Measurements from ENCODE around the gene MMP15. TPM values are rescaled to one million over a fixed set of nuclear protein-coding genes. Genes with fewer than 3 reads are reported as not detected.
"Not testable (repeated sequence)": the region's sequence is repeated elsewhere in the genome, so short reads cannot be mapped to it uniquely, and the experiment has no call there.

Gene MMP15
- 1 to 10 TPM; 5.7 to 10.0 (median 8.2) TPM for total RNA-seq

- no peaks in the 10 kb centered on the region for H3K27me3 ChIP-seq
- peaks cover 57% of the 10 kb centered on the region for H3K4me1 ChIP-seq
- H3K4me3 ChIP-seq, result peak within 1 kb of the TSS; percentile 92
- TF ChIP-seq POLR2A (IDR thresholded peaks at IDR 0.05) (no peak), EP300 (IDR thresholded peaks at IDR 0.05) (no peak), CTCF (IDR thresholded peaks at IDR 0.05) (no peak), POLR2AphosphoS5 (IDR thresholded peaks at IDR 0.05) (no peak)
- H3K36me3 ChIP-seq, result no peaks in the 10 kb centered on the region
- H3K27ac ChIP-seq, result peak within 1 kb of the TSS; percentile 80
- peak in 1 of 2 donors; percentile 85 for DNase-seq (ENCODE audit: low spot score in 2 of 2)
- H3K9me3 ChIP-seq, result no peaks in the 10 kb centered on the region
- WGBS, result 2% methylated on average over 17 of the region's 90 CpGs
These were observed at the start of gene MMP15 for GRCh38 chr16:58025351-58026138. MMP15 (plus strand) TSS chr16:58025754; CDS start chr16:58026351, 597 bp downstream.

- Histone ChIP-seq H3K27me3 (peaks cover 4% of the 10 kb centered on the region), H3K9me3 (no peaks in the 10 kb centered on the region), H3K27ac (no peak overlapping the region), H3K4me3 (no peak overlapping the region), H3K36me3 (no peaks in the 10 kb centered on the region), H3K4me1 (peaks cover 7% of the 10 kb centered on the region)
- DNase-seq (ENCODE audit: low spot score in 2 of 2), result no peak
- 20% methylated on average over 2 of the region's 2 CpGs for WGBS
- no peak for TF ChIP-seq CTCF (IDR thresholded peaks at IDR 0.05)
These were observed 49.2 kb upstream of the MMP15 start for GRCh38 chr16:57976331-57976796.

DNA sequence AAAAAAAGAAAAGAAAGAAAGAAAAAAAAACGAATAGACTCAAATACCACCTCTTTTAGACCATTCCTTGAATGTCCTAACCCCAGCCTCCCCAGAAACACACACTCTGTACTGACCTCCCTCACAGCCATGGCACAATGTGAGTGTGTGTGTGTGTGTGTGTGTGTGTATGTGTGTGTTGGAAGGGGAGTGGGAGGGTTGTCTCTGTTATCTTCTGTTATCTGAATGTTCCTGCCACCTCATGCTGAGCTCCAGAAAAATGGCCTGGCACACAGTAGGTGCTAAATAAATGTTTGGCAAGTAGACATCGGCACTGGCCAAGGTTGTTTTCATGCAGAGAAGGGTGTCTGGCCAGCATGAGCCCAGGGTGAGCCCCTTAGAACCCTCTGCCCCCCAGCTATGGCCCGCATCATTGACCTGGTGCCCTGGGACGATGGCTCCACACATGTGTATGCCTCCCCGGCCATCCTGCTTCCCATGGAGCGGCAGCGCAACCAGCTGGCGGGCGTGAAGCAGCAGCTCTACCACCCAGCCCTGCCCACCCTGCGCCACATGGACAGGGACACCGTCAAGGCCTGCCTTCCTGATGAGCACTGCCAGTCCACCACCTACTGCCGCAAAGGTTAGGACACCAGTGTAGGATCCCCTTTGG, 48.0 kb upstream of the MMP15 start:
- no peak for TF ChIP-seq EP300 (IDR thresholded peaks at IDR 0.05)
- TF ChIP-seq POLR2A (IDR thresholded peaks at IDR 0.05), result no peak
- no peak overlapping the region for H3K27ac ChIP-seq

DNA sequence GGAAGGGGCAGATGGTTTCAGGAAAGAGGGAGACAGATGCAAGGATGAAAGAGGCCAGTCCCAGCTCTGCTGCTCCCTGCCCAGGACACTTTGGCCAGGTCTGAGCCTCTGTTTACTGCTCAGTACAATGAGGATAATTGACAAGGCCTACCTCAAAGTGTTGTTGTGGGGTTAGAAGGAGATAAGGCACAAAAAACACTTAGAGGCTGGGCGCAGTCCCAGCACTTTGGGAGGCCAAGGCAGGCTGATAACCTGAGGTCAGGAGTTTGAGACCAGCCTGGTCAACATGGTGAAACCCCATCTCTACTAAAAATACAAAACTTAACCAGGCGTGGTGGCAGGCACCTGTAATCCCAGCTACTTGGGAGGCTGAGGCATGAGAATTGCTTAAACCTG, 47.5 kb upstream of the MMP15 start:
- not testable (repeated sequence) for H3K9me3 ChIP-seq; H3K36me3 ChIP-seq; H3K27me3 ChIP-seq; DNase-seq (ENCODE audit: low spot score in 2 of 2); H3K27ac ChIP-seq; H3K4me1 ChIP-seq; H3K4me3 ChIP-seq
- WGBS, result 86% methylated on average over 2 of the region's 2 CpGs

More for the DNA sequence above, 48.0 kb upstream of the MMP15 start:
- Histone ChIP-seq H3K36me3 (no peaks in the 10 kb centered on the region), H3K27me3 (no peaks in the 10 kb centered on the region), H3K9me3 (no peaks in the 10 kb centered on the region), H3K4me1 (peaks cover 7% of the 10 kb centered on the region), H3K4me3 (no peak overlapping the region)
- no peak for DNase-seq (ENCODE audit: low spot score in 2 of 2)
- WGBS, result 84% methylated on average over 3 of the region's 12 CpGs

DNA sequence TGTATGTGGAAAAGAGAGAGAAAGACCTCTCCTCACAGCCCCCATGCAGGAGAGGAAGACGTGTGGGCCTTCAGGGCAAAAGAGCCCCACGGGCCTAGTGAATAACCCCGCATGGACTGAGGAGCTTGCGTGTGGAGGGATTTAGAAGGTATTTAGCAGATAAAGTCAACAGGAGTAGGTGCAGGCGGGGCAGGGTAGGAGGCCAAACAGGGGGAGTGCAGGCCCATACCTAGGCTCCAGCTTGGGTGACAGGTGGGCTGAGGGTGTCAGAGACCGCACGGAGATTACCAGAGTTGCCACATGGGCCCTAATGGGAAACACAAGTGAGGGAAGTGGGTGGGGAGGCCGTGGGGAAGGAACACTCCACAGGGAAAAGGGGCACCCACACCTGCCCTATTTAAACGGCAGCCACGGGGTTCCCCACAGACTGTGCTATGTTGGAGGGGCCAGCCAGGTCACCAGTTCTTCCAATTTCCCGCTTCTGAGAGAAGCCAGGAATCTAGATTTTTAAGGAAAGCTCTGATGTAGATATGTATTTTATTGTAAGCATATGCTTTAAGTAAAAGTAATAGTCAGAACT, 46.5 kb upstream of the MMP15 start:
- H3K27me3 ChIP-seq, result no peaks in the 10 kb centered on the region
- TF ChIP-seq EP300 (IDR thresholded peaks at IDR 0.05) (no peak), POLR2AphosphoS5 (IDR thresholded peaks at IDR 0.05) (no peak), POLR2A (IDR thresholded peaks at IDR 0.05) (no peak), CTCF (IDR thresholded peaks at IDR 0.05) (no peak)
- 79% methylated on average over 11 of the region's 11 CpGs for WGBS

GRCh38 chr16:57981636-57982035, 43.9 kb upstream of the MMP15 start:
- Histone ChIP-seq H3K9me3 (no peaks in the 10 kb centered on the region), H3K4me1 (peaks cover 16% of the 10 kb centered on the region), H3K36me3 (no peaks in the 10 kb centered on the region), H3K27ac (no peak overlapping the region), H3K4me3 (no peak overlapping the region), H3K27me3 (no peaks in the 10 kb centered on the region)
- no peak for DNase-seq (ENCODE audit: low spot score in 2 of 2)
- TF ChIP-seq EP300 (IDR thresholded peaks at IDR 0.05), result no peak
- TF ChIP-seq POLR2AphosphoS5 (IDR thresholded peaks at IDR 0.05), result no peak
- no peak for TF ChIP-seq POLR2A (IDR thresholded peaks at IDR 0.05)
- TF ChIP-seq CTCF (IDR thresholded peaks at IDR 0.05), result no peak
- WGBS, result 93% methylated on average over 7 of the region's 7 CpGs

More for the DNA sequence above, 46.5 kb upstream of the MMP15 start:
- Histone ChIP-seq H3K36me3 (no peaks in the 10 kb centered on the region), H3K27ac (no peak overlapping the region), H3K4me1 (peaks cover 7% of the 10 kb centered on the region), H3K4me3 (no peak overlapping the region), H3K9me3 (no peaks in the 10 kb centered on the region)
- no peak for DNase-seq (ENCODE audit: low spot score in 2 of 2)
